GM21619 (cell line): ENCODE results near the gene TSFM.

Experiments used
- ATAC-seq: cut with Tn5 transposase; IDR thresholded peaks from one replicate; pipeline ENCODE4 v1.9.1; 2021; ENCODE audit not compliant: unreplicated experiment

Gene TSFM

DNA sequence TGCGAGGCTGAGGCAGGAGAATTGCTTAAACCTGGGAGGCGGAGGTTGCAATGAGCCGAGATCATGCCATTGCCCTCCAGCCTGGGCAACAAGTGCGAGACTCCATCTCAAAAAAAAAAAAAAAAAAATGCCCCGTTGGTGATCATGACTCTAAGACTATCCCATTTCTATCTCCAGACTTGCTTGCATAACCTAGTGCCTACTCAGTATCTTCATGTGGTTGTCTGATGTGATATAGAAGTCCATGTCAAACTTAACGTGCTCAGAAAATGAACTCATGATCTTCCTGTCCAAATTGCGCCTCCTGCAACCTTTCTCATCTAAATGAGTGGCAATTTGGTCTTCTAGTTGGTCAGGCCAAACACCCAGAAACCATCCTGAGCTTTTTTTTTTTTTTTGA, 4.7 kb upstream of the TSFM start:
- ATAC-seq: no peak

DNA sequence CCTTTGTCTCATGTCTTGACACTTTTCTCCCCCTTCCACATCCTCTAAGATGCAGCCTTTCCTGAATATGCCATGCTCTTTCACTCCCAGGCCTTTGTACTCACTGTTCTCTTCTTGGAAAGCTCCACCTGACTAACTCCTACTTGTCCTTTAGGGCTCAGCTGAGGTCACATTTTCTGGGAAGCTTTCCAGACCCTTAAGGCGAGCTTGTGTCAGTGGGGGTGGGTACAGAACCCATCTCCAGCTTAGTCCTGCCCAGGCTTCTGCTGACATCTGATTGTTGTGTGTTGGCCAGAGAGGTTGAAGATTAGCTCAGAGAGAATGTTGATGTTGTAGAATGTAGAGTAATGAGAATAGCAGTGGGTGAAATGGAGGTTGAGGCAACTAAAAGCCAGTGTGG, 2.9 kb upstream of the TSFM start:
- ATAC-seq: no peak

DNA sequence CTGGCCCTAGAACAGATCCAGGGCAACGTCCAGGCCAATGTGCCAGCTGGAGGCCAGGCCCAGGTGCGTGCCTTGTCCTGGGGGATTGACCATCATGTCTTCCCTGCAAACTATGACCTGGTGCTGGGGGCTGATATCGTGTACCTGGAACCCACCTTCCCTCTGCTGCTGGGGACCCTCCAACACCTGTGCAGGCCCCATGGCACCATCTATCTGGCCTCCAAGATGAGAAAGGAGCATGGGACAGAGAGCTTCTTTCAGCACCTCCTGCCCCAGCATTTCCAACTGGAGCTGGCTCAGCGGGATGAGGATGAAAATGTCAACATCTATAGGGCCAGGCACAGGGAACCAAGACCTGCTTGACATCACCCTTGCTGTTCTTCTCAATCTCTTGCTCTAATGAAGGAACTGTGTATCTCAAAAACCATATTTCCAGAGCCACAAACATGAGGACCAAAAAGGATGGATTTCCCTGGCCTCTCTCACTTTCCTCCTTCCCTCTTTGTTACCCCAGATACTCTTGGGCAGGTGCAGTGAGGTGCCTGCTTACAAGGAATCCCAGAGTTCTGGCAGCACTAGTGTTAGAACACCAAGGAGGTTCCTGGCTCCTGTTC, 2.2 kb upstream of the TSFM start:
- no peak for ATAC-seq

DNA sequence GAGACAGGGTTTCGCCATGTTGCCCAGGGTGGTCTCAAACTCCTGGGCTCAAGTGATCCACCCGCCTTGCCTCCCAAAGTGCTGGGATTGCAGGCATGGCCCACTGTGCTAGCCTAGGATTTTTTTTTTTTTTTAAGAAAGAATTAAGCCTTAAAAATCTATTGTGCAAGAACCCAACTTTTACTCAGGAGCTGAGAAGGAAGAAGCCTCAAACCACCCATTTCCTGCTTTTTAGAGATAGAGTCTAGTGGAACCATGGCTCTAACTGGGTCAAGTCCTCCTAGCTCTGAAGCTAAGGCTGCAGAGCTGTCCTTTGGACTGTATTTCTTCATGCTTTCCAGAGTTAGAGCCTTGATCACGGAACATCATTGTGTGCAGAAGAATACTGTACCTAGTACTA, 1.3 kb upstream of the TSFM start:
- no peak for ATAC-seq

DNA sequence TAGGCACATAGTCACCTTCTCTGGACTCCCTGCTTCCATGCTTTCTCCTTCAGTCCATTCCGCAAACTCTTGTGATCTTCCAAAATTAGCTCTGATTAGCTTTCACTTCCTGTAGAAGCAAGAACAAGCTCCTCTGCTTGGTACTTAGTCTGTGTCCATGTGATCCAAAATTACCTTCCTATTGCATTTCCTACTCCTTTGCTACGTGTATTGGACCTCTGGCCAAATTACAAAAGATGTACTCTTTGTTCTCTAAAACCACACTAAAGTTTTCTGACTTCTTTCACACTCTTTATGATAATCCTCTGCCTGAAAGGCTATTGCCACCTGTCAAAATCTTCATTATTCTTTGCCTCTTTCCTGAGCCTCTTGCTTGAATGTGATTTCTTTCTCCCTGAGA, 786 bp upstream of the TSFM start:
- no peak for ATAC-seq

DNA sequence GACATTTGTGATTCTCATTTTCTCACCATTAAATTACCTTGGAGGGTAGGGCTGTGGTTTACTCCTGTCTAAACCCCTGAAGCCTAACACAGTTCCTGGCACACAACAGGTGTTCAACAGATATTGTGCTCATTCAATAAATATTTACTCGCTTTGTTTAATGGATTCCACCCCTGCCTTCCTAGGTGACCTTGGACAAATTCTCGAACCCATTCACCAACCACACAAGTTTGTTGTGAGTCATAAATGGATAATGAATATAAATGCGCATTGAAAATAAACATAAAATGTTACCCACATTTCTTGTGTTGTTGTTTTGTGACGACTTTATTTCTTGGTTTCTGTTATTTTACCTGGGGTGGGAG, 362 bp upstream of the TSFM start:
- no peak for ATAC-seq

DNA sequence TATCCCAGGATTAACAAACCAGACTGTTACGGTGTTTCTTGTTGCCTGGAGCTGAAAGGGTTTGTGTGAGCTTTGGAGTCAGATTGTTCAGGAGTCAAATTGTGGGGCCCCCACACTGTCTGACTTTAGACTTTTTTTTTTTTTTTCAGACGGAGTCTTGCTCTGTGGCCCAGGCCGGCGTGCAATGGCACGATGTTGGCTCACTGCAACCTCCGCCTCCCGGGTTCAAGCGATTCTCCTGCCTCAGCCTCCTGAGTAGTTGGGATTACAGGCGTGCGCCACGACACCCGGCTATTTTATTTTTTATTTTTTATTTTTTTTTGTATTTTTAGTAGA, 847 bp downstream of the TSFM start:
- no peak for ATAC-seq

DNA sequence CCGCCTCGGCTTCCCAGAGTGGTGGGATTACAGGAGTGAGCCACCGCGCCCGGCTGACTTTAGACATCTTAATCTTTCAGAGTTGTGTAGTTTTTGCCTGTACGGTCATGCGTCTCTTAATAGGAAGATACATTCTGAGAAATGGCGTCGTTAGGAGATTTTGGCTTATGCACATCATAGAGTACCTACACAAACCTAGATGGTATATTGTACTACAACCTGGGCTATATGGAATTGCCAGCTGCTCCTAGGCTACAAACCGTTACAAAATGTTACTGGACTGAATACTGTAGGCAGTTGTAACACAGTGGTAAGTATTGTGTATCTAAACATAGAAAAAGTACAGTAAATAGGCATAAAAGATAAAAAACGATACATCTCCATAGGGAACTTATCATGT, 1.3 kb downstream of the TSFM start:
- no peak for ATAC-seq

DNA sequence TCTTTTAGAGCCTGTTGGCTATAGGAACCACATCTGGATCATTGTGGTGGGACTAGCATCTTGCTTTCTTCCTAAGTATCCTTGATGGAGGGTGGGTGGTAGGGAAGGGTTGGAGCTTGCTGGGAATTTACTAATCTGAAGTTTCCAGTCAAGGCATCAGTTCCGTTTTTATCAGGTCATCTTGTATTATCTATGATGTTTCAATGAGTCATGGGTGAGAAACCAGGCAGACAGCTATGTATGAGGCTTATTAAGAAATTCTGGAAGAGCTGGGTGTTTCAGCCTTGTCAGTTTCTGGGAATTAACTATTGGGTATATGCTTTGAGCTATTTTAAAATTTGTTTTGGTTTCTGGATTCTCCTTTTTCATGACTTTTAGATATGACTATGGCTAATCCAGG, 11.3 kb downstream of the TSFM start:
- ATAC-seq: no peak

DNA sequence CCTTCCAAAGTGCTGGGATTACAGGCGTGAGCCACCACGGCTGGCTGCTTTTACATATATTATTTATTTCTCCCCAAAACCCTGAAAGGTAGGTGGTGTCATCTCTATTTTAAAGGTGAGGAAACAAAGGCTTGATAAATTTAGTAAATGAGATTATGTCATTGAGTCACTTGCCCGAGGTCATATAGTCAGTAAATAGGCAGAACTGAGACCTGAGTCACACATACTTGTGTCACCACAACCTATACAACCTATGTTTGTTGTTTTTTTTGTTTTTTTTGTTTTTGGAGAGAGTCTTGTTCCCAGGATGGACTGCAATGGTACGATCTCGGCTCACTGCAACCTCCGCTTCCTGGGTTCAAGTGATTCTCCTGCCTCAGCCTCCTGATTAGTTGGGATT, 12.8 kb downstream of the TSFM start:
- ATAC-seq: no peak

DNA sequence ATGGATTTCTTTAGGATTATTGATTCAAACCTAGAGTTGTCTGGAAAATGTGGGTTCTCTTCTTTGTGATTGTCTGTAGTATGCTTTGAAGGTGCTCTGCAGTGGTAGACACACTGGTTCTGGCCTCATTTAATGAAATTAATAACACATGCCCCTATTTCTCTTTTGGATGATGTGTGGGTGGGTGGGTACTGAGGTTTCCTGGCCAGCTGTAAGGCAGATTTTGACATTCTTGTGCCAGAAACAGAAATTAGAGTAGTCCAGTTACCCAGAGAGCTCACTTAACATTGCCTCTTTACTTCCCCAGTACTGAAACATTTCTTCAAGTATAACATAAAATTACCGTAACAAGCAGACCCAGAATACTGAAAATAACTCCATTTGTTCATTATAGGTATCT, 14.4 kb downstream of the TSFM start:
- ATAC-seq: no peak

DNA sequence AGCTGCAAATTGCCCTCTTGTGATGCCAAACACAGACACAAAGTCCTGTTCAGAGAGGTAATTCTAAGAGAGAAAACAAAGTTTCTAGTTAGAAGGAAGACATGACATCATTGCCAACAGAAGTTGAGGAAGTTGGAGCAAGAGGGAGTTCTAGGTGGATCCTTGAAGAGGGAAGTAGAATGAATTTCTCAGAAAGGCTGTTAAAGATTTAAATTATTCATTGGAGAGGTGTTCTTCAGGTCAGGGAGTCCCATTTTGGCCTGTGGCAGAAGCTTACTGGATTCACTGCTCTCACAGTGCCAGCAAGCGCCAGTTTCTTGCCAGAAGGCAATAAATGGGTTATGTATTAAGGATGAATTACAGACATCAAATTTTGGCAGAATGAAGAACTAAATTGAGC, 15.3 kb downstream of the TSFM start:
- ATAC-seq: no peak

DNA sequence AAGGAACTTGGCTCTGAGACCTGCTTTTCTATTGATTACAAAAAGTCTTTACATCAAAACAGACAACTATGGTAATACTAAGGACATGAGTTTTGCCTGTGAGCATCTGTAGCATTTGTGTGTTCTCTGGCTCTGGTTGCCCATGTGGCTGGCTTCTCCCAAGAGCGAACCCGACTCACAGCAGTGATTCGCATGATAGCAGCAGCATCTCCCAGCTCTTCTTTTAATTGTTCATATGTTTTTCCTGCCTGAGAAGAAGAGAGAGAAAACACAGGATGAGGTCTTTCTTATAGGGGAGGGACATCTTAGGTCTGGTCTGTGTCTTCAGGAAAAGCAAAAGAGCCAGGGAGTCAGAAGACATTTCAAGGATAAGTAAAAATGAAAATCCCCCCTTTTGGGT, 18.4 kb downstream of the TSFM start:
- no peak for ATAC-seq

DNA sequence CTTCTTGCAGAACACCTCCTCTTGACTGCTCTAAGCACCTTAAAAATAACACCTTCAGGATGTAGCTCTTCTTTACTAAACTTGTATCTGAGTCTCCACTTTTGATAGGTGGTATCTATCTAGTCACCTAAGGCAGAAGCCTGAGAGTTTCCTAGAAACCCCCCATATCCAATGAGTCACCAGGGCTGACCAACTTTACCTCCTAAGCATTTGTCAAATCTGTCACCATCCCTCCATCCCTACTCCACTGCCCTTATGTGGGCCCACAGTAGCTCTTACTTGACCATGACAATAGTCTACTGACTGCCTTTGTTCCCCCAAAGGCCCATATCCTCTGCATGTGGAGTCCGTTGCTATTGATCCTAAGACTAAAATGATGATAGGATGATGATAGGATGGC, 20.0 kb downstream of the TSFM start:
- no peak for ATAC-seq

DNA sequence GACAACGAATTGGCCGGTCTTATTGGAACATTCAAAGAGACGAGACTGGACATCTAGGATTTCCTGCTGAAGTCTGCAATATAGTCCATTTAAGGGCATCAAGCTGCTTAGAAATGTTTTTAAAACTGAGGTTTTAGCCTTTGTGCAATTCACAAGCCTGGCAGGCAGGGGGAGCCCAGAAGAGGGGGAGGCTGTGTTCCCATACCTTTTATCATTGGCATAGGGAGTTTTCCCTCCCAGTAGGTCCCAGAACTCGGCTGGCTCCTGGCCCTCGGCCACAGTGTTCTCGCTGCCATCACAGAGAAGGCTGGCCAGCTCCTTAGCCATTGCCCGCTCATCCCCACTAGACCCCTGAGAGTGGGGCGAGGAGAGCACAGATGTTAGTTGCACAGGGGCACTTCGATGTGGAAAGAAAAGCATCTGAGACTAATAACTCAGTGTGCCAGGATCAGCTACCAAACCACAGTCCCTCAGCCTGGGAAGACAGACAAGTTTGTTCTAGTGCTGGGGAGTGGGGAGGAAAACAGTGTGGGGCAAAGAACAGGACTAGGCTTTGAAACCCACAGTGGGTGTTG, 20.8 kb downstream of the TSFM start:
- ATAC-seq: no peak

DNA sequence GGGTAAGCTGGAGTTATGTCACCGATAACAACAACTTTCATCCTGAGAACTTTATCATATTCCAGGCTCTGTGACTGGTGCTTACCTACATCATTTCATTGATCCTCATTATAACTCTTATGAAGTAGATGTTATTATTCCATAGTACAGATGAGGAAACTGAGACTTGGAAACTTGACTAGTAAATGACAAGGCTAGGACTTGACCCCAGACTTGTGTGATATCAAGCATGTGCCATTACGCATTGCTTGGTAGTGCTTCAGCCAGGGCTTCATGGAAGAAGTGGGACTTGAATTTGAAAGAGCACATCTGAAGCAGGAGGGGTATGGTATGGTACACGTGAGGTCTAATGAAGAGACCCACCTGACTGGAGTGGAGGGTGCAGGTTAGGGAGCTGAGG, 24.1 kb downstream of the TSFM start:
- no peak for ATAC-seq

DNA sequence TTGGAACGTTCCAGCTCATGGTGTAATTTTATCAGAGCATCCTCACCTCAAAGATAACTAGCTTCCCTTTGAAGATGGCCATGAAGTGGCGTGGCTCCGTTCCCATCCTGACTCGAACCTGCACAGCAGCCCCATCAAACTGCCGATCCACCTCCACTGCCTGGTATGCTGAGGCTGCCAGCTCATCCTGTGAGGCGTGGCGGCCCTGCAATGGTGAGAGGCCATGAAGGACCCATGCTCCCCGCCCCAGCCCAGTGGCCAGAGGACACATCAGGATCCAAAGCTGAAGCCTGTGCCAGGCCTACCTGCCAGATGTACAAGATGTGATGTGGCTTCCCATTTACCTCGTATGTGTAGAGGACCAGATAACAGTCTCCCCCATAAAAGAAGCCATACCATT, 24.7 kb downstream of the TSFM start:
- ATAC-seq: no peak

DNA sequence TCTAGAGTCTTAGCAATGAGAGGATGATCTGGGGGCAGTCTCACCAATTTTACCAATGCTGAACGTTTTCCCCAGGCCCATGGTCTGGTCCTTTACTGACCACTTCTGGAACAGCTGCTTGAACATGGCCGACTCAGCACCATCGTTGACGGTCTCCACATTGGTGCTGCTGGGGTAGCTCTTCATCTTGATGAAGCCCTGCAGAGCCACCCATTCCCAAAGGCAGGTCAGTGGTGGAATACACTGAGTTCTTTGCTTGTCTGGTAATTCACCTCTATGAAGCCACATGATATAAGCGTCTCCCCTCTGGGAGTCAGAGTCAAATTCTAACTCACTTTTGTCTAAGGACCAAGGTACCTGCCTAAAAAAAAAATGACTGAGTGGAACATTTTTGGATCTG, 25.8 kb downstream of the TSFM start:
- no peak for ATAC-seq

DNA sequence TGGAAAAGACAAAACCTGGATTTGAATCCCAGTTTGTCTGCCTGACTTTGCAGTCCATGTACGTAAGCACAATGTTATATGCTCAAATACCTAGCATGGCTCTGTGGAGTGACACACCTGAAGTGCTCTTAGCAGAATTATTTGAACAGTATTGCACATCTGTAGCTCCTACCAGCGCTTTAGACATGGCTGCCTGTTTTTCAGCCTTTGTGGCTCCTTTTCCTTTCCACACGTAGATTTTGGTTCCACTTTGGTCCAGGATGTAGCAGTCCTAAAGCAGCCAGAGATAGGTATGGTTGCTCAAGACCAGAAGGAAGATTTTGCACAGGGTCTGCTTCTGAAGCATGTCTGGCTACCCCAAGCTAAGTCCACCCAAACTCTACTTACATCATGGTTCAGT, 26.8 kb downstream of the TSFM start:
- no peak for ATAC-seq

DNA sequence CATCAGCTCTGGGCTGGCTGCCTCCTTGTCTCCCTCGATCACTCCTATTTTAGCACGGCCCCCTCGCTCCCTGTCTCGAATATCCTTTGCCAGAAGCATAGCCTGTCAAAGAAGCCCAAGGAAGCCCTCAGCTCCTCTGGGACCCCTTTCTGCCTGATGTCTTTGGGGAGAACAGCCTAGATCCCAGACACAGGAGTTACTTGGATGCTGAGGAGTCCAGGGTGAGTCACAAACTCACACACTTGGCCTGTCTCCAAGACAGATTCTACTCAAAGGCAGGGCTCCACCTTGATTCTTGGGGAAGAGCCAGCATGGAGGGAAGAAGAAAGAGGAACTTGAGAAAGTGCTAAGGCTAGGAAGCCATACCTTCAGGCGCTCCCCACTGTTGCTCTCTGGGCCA, 27.9 kb downstream of the TSFM start:
- no peak for ATAC-seq

DNA sequence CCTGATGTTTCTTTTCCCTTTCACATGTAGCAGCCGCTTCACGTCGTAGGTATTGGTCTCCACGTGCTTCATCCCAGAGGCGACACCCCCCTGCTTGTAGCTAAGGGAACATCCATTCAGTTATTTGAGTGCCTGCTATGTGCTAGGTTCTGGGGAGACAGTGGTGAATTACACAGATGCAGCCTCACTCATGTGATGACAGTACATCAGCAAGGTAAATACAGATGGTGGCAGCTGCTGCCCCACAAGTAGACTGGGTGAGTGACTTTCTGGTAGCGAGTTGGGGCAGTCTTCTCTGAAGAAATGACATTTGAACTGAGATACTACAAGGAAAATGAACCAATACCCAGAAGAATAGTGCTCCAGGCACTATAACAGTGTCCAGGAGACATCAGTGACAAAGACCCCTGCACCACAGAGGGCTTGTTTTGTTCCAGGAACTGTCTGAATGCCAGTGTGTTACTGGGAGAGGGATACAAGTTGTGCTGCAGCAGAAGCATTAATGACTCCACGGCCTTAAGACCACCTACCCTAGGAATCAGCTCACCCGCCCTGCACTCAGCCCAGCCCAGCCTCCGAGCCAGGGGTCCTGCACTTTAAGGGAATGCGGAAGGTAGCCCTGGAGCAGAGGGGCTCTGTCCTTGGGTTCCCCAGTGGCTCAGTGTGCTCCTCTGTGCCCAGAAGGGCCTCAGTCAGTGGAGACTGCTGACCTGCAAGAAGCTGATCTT, 28.6 kb downstream of the TSFM start:
- ATAC-seq: no peak

DNA sequence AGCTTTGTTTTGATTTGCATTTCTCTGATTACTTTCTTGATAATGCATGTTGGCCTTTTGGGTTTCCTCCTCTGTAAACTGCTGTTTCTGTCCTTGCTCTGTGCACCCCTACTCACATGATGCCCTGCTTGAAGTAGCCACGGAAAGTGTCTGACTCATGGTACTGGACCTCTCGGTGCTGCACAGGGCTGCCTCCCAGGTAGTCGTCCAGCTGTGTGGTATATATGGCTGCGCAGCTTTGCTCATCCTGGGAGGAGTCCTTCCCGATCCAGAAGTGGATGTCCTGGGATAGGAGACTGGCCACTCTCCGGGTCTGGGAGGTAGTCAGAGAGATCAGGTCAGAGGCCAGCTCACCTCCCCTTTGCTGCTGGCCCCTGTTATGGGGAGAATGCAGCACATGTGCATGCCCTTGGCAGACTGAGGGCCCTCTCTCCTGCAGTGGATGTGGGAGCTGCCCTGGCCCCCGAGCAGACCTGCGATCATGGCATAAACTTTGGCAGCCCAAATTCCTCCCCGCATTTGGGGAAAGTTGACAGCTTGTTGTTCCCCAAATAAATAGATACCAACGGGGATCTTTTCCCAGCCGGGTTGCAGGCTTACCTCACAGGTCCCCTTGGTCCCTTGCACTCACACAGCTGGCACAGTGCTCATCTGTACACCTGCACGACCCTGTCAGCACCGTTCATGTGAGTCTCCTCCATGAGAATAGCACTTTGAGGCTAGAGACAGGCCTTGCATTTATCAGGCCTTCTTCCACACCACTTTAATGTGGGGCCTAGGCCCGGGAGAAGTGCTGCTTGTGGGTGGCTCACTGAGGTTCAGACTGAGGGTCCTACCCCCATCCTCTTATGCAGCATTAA, 30.8 kb downstream of the TSFM start:
- no peak for ATAC-seq
